Breast epithelium (tissue), 4 donors: ENCODE results near the gene SDC4. TPM values are rescaled to one million over a fixed set of nuclear protein-coding genes. Genes with fewer than 3 reads are reported as not detected.

Experiments
- DNase-seq, 2 donors: peaks; one replicate each; pipeline ENCODE4 v3.0.0-alpha.2; 2019; ENCODE audit warnings: low spot score in 2 of 2
- H3K27ac ChIP-seq, 2 donors: fragments of 200-600 bp; sonication (generic) in 1 of 2; one replicate each; pipeline ENCODE4 v1.5.1; 2016 to 2019; ENCODE audit warnings: mild to moderate bottlenecking in 1 of 2
- H3K27me3 ChIP-seq, 2 donors: fragments of 200-600 bp; sonication (generic) in 1 of 2; one replicate each; pipeline versions ENCODE4 v1.5.1 to v1.6.0; 2017 to 2019; ENCODE audit warnings: control low read depth in 1 of 2, mild to moderate bottlenecking in 1 of 2
- H3K36me3 ChIP-seq: fragments of 200-600 bp; one replicate; pipeline ENCODE4 v1.5.1; 2019
- H3K4me1 ChIP-seq, 2 donors: fragments of 200-600 bp; sonication (generic); one replicate each; pipeline ENCODE4 v1.5.1; 2016 to 2019; ENCODE audit warnings: control low read depth in 1 of 2
- H3K4me3 ChIP-seq, 3 donors: fragments of 200-600 bp; sonication (generic); 1 replicate in 2 of 3; 2 replicates in 1 of 3; pipeline ENCODE4 v1.5.1; 2016 to 2019; ENCODE audit warnings: mild to moderate bottlenecking in 3 of 3, moderate library complexity in 2 of 3
- H3K9me3 ChIP-seq, 2 donors: fragments of 200-600 bp; sonication (generic) in 1 of 2; one replicate each; pipeline ENCODE4 v1.5.1; 2016 to 2019; ENCODE audit warnings: control low read depth in 1 of 2
- CTCF ChIP-seq, 3 donors: fragments of 450-650 bp; IDR thresholded peaks; one replicate each; pipeline ENCODE4 v1.5.1; 2016 to 2017; ENCODE audit warnings: antibody characterized with exemption in 3 of 3, mild to moderate bottlenecking in 3 of 3, moderate library complexity in 3 of 3
- POLR2A ChIP-seq: fragments of 450-650 bp; IDR thresholded peaks from one replicate; pipeline ENCODE4 v1.6.1; 2016; ENCODE audit warnings: antibody characterized with exemption, mild to moderate bottlenecking, moderate library complexity
- POLR2AphosphoS5 ChIP-seq, 3 donors: sonication (generic); formaldehyde crosslinking; IDR thresholded peaks; one replicate each; pipeline ENCODE4 v1.6.1; 2017; ENCODE audit warnings: antibody characterized with exemption in 3 of 3
- intact Hi-C: fragments of 100-400 bp; cut with DNase I; formaldehyde crosslinking; loops from one replicate; pipeline ENCODE4 v1.15.1; 2023; ENCODE audit warnings: low total_unique reads
- total RNA-seq, 3 donors: library from RNA; depleted of rRNA; stranded (reverse); fragments of >200 nt; gene quantifications; one replicate each; pipeline ENCODE4 v1.1.0, GENCODE V29; 2016

Gene SDC4
- total RNA-seq, 3 donors from 2014 or later, result 29.4 to 337 (median 121) TPM

DNA sequence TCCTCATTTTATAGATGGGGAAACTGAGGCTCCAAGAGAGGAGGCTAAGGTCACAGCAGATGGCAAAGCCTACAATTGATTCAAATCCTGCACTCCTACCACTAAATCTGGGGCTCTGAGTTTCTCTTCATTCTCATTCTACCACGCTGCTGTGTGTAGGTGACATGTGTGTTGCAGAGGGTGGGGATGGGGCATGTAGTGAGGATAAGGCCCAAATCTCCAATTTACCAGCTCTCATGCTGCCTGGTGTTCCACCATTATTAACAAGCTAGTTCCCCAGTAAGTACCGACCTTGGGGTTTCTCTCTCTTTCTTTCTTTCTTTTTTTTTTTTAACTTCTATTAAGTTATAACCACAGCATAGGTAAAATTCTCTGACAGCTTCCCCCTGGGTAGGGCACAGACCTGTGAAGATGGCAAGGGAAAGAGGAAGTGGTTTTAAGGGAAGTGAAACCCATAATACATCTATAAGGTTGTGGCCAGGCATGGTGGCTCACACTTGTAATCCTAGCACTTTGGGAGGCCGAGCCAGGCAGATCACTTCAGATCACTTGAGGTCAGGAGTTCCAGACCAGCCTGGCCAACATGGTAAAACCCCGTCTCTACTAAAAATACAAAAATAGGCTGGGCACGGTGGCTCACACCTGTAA is 27.2 kb downstream of the SDC4 start:
- Histone ChIP-seq H3K36me3 (no peaks in the 10 kb centered on the region), H3K27me3 (peaks cover 3 to 10% of the 10 kb centered on the region in 2 donors), H3K4me1 (no peaks in the 10 kb centered on the region), H3K9me3 (no peaks in the 10 kb centered on the region), H3K4me3 (no peak overlapping the region), H3K27ac (no peak overlapping the region)
- intact Hi-C loops, result loop anchor here (5.0 kb wide), 1 partner anchor 126 kb away; no protein-coding TSS in a partner anchor
- TF ChIP-seq POLR2AphosphoS5 (IDR thresholded peaks at IDR 0.05), result no peak
- TF ChIP-seq POLR2A, result no peak
- no peak for TF ChIP-seq CTCF (IDR thresholded peaks at IDR 0.05)
- DNase-seq, result no peak

DNA sequence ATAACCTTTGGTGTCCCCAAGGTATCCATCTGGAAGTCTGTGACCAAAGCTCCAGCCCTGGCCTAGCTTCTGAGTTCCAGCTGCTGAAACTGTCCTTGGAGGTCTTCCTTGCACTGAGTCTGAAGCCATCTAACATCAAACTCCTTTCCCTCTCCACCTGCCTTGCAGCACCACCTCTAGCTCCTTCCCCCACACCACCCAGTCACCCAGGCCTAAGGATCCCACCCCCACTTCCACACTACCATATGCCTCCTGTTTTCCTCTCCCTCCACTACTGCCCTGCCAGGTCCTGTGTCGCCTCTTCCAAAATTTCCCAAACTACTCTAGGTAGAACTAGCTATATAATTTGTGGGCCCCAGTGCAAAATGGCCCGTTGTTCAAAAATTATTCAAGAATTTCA is 29.3 kb downstream of the SDC4 start:
- TF ChIP-seq POLR2AphosphoS5 (IDR thresholded peaks at IDR 0.05) (no peak), CTCF (IDR thresholded peaks at IDR 0.05) (no peak), POLR2A (no peak)
- H3K36me3 ChIP-seq, result no peaks in the 10 kb centered on the region
- no peaks in the 10 kb centered on the region for H3K9me3 ChIP-seq
- H3K4me3 ChIP-seq, result no peak overlapping the region
- H3K27me3 ChIP-seq, result peaks cover 3 to 23% of the 10 kb centered on the region in 2 donors
- H3K27ac ChIP-seq, result no peak overlapping the region
- H3K4me1 ChIP-seq, result no peaks in the 10 kb centered on the region
- DNase-seq, result no peak
- intact Hi-C loops, result loop anchor here (10.0 kb wide), 1 partner anchor 456 kb away; no protein-coding TSS in a partner anchor

- no peaks in the 10 kb centered on the region for H3K9me3 ChIP-seq
Observed at GRCh38 chr20:45318386-45318939, 29.8 kb downstream of the SDC4 start.

GRCh38 chr20:45317826-45318225 is 30.4 kb downstream of the SDC4 start:
- no peaks in the 10 kb centered on the region for H3K36me3 ChIP-seq
- intact Hi-C loops, result loop anchor here (10.0 kb wide), 1 partner anchor 457 kb away; no protein-coding TSS in a partner anchor
- TF ChIP-seq CTCF (IDR thresholded peaks at IDR 0.05) (no peak), POLR2A (no peak), POLR2AphosphoS5 (IDR thresholded peaks at IDR 0.05) (no peak)
- H3K4me3 ChIP-seq, result no peak overlapping the region
- DNase-seq, result no peak
- no peaks in the 10 kb centered on the region for H3K4me1 ChIP-seq
- peaks cover 3 to 26% of the 10 kb centered on the region in 2 donors for H3K27me3 ChIP-seq
- no peak overlapping the region for H3K27ac ChIP-seq
- H3K9me3 ChIP-seq, result no peaks in the 10 kb centered on the region

More at GRCh38 chr20:45318386-45318939, 29.8 kb downstream of the SDC4 start:
- peaks cover 3 to 26% of the 10 kb centered on the region in 2 donors for H3K27me3 ChIP-seq
- DNase-seq, result no peak
- H3K4me3 ChIP-seq, result no peak overlapping the region
- H3K27ac ChIP-seq, result no peak overlapping the region
- TF ChIP-seq POLR2AphosphoS5 (IDR thresholded peaks at IDR 0.05) (no peak), CTCF (IDR thresholded peaks at IDR 0.05) (no peak), POLR2A (no peak)
- no peaks in the 10 kb centered on the region for H3K36me3 ChIP-seq
- intact Hi-C loops, result loop anchor here (10.0 kb wide), 1 partner anchor 456 kb away; no protein-coding TSS in a partner anchor
- H3K4me1 ChIP-seq, result no peaks in the 10 kb centered on the region
